GM23338 (cell line): ENCODE measurements around the gene AGBL4. TPM values are rescaled to one million over a fixed set of nuclear protein-coding genes. Genes with fewer than 3 reads are reported as not detected.

ENCODE experiments used
- ATAC-seq: fragments of 200-7000 bp; cut with Tn5 transposase; 3 replicates; pipeline ENCODE4 v1.9.1; 2020
- DNase-seq: peaks from one replicate; pipeline ENCODE4 v3.0.0-alpha.2; 2015; ENCODE audit warnings: low spot score
- H2AFZ ChIP-seq: fragments of 200-600 bp; sonication (generic); 2 replicates; pipeline ENCODE4 v1.8.0; 2016; ENCODE audit warnings: antibody characterized with exemption, mild to moderate bottlenecking, moderate library complexity
- H3F3A ChIP-seq: fragments of 200-600 bp; sonication (generic); replicated peaks from 2 replicates; pipeline ENCODE4 v1.8.0; 2017; ENCODE audit warnings: antibody characterized with exemption, mixed run types, low read depth
- H3K27ac ChIP-seq: fragments of 200-600 bp; sonication (generic); 2 replicates; pipeline ENCODE4 v1.6.1; 2016; ENCODE audit warnings: low read depth
- H3K27me3 ChIP-seq: fragments of 200-600 bp; sonication (generic); 2 replicates; pipeline ENCODE4 v1.8.0; 2016; ENCODE audit warnings: mild to moderate bottlenecking, mixed run types, moderate library complexity; ENCODE audit not compliant: insufficient read depth
- H3K36me3 ChIP-seq: fragments of 200-600 bp; sonication (generic); 2 replicates; pipeline ENCODE4 v1.8.0; 2016; ENCODE audit warnings: mild to moderate bottlenecking; ENCODE audit not compliant: insufficient read depth
- H3K4me1 ChIP-seq: fragments of 200-600 bp; sonication (generic); 2 replicates; pipeline ENCODE4 v1.8.0; 2016; ENCODE audit warnings: mild to moderate bottlenecking, moderate library complexity; ENCODE audit not compliant: insufficient read depth
- H3K4me2 ChIP-seq: fragments of 200-600 bp; sonication (generic); 2 replicates; pipeline ENCODE4 v1.7.1; 2017; ENCODE audit warnings: mixed run types
- H3K4me3 ChIP-seq: fragments of 200-600 bp; sonication (generic); 2 replicates; pipeline ENCODE4 v1.6.1; 2016; ENCODE audit warnings: mixed run types
- H3K79me2 ChIP-seq: fragments of 200-600 bp; sonication (generic); replicated peaks from 2 replicates; pipeline ENCODE4 v1.8.0; 2017; ENCODE audit warnings: mild to moderate bottlenecking; ENCODE audit not compliant: insufficient read depth
- H3K9me2 ChIP-seq: fragments of 200-600 bp; sonication (generic); 2 replicates; pipeline ENCODE4 v1.8.0; 2017; ENCODE audit not compliant: insufficient read depth
- H4K20me1 ChIP-seq: fragments of 200-600 bp; sonication (generic); replicated peaks from 2 replicates; pipeline ENCODE4 v1.8.0; 2017; ENCODE audit warnings: mild to moderate bottlenecking; ENCODE audit not compliant: insufficient read depth
- H3K27ac Mint-ChIP-seq: 2 replicates; pipeline ENCODE4 v1.8.0; 2020; ENCODE audit warnings: inconsistent platforms, mild to moderate bottlenecking, moderate library complexity, mixed read lengths
- H3K27me3 Mint-ChIP-seq: 3 replicates; pipeline ENCODE4 v1.8.0; 2022; ENCODE audit warnings: low read depth, mild to moderate bottlenecking, moderate library complexity, mixed read lengths, inconsistent platforms; ENCODE audit not compliant: insufficient read depth, poor library complexity
- H3K36me3 Mint-ChIP-seq: 3 replicates; pipeline ENCODE4 v1.8.0; 2021; ENCODE audit warnings: low read depth, mild to moderate bottlenecking, inconsistent platforms, moderate library complexity, mixed read lengths
- H3K4me1 Mint-ChIP-seq: 3 replicates; pipeline ENCODE4 v1.8.0; 2020; ENCODE audit warnings: mild to moderate bottlenecking, inconsistent platforms, mixed read lengths
- H3K4me3 Mint-ChIP-seq: 3 replicates; pipeline ENCODE4 v1.8.0; 2021; ENCODE audit warnings: moderate library complexity, mild to moderate bottlenecking, inconsistent platforms, mixed read lengths
- H3K9me3 Mint-ChIP-seq: 3 replicates; pipeline ENCODE4 v1.8.0; 2020; ENCODE audit warnings: moderate library complexity, mild to moderate bottlenecking, inconsistent platforms, mixed read lengths
- CREB1 ChIP-seq: fragments of 250-450 bp; sonication (Bioruptor Pico); IDR thresholded peaks from 2 replicates; pipeline ENCODE4 v1.5.0; 2020; ENCODE audit warnings: low read depth, mild to moderate bottlenecking, moderate library complexity
- CTCF ChIP-seq, 2 experiments: fragments of 200-600 bp in 1 of 2; sonication (generic) in 1 of 2; conservative IDR thresholded peaks; 2 replicates each; pipeline versions ENCODE4 v1.5.1 to v1.6.1; 2016 to 2017; ENCODE audit warnings: antibody characterized with exemption in 2 of 2, low read depth in 2 of 2, mild to moderate bottlenecking in 2 of 2, moderate library complexity in 1 of 2
- ETS1 ChIP-seq: IDR thresholded peaks from 2 replicates; pipeline ENCODE4 v1.6.1; 2016; ENCODE audit warnings: antibody characterized with exemption
- EZH2 ChIP-seq: fragments of 200-600 bp; sonication (generic); IDR thresholded peaks from one replicate; pipeline ENCODE4 v1.8.0; 2017; ENCODE audit warnings: antibody characterized with exemption, mild to moderate bottlenecking, low read depth; ENCODE audit not compliant: unreplicated experiment
- EZH2phosphoT487 ChIP-seq: fragments of 200-600 bp; sonication (generic); IDR thresholded peaks from one replicate; pipeline ENCODE4 v1.8.1; 2018; ENCODE audit warnings: antibody characterized with exemption; ENCODE audit not compliant: unreplicated experiment
- JUNB ChIP-seq: IDR thresholded peaks from one replicate; pipeline ENCODE4 v1.6.1; 2016; ENCODE audit warnings: antibody characterized with exemption; ENCODE audit not compliant: unreplicated experiment
- POLR2AphosphoS5 ChIP-seq: IDR thresholded peaks from 2 replicates; pipeline ENCODE4 v1.6.1; 2016; ENCODE audit warnings: antibody characterized with exemption, low read depth
- STAT1 ChIP-seq: IDR thresholded peaks from one replicate; pipeline ENCODE4 v1.6.1; 2016; ENCODE audit warnings: antibody characterized with exemption; ENCODE audit not compliant: unreplicated experiment
- ZNF114 ChIP-seq: fragments of 250-450 bp; sonication (Bioruptor Pico); IDR thresholded peaks from 2 replicates; pipeline ENCODE4 v1.5.0; 2020; ENCODE audit warnings: mild to moderate bottlenecking, moderate library complexity
- ZNF331 ChIP-seq: fragments of 250-450 bp; sonication (Bioruptor Pico); IDR thresholded peaks from 2 replicates; pipeline ENCODE4 v1.5.0; 2020; ENCODE audit warnings: low read depth, mild to moderate bottlenecking, moderate library complexity
- ZNF462 ChIP-seq: fragments of 250-450 bp; sonication (Bioruptor Pico); IDR thresholded peaks from 2 replicates; pipeline ENCODE4 v1.5.0; 2020; ENCODE audit warnings: mild to moderate bottlenecking, moderate library complexity
- polyA plus RNA-seq: library from polyadenylated mRNA; unstranded; fragments of >200 nt; fragmentation: Nextera tagmentation; extraction: Ambion mirVana; gene quantifications from 2 replicates; pipeline ENCODE4 v1.2.1, GENCODE V29; 2016
- total RNA-seq: library from RNA; depleted of rRNA; stranded (reverse); fragments of >200 nt; shearing (Covaris generic); gene quantifications from 2 replicates; pipeline ENCODE4 v1.2.3, GENCODE V29; 2014

Gene AGBL4
- total and polyA plus RNA-seq, 2 experiments from 2014 or later: 0.91 to 1.5 TPM

GRCh38 chr1:50048791-50049190 lies 25.0 kb upstream of the AGBL4 start:
- DNase-seq: peak; percentile 55
- Histone ChIP-seq H2AFZ (peak overlapping the region; percentile 98), H3F3A (no peaks in the 10 kb centered on the region), H3K27ac (no peak overlapping the region), H3K9me2 (no peaks in the 10 kb centered on the region), H3K27me3 (peaks cover 34% of the 10 kb centered on the region), H3K4me2 (peak overlapping the region; percentile 82), H3K36me3 (no peaks in the 10 kb centered on the region), H3K4me3 (peak overlapping the region; percentile 56), H3K4me1 (peaks cover 8% of the 10 kb centered on the region), H4K20me1 (no peaks in the 10 kb centered on the region), H3K79me2 (no peaks in the 10 kb centered on the region)
- Mint-ChIP-seq H3K36me3 (no peaks in the 10 kb centered on the region), H3K27me3 (peaks cover 20% of the 10 kb centered on the region), H3K4me1 (peaks cover 7% of the 10 kb centered on the region; the same call in 2 of the 3 replicates), H3K9me3 (no peaks in the 10 kb centered on the region), H3K27ac (no peak overlapping the region), H3K4me3 (peak overlapping the region; percentile 65)
- peak; percentile 19 for ATAC-seq
- TF ChIP-seq EZH2 (peak; percentile 34), ZNF114 (CRISPR knock-in tag) (no peak), STAT1 (no peak), JUNB (no peak)

- H3K9me3 Mint-ChIP-seq: no peaks in the 10 kb centered on the region
- peak; percentile 86 for DNase-seq
- H3K36me3 ChIP-seq: no peaks in the 10 kb centered on the region
- no peak overlapping the region for H3K27ac ChIP-seq
- H3K27me3 ChIP-seq: peaks cover 34% of the 10 kb centered on the region
- no peak overlapping the region for H3K27ac Mint-ChIP-seq
- H3K79me2 ChIP-seq: no peaks in the 10 kb centered on the region
- peak overlapping the region; percentile 65 for H3K4me3 Mint-ChIP-seq
- peak overlapping the region; percentile 82 for H3K4me2 ChIP-seq
- ATAC-seq: peak; percentile 96
- peaks cover 20% of the 10 kb centered on the region for H3K27me3 Mint-ChIP-seq
- H3K4me1 ChIP-seq: peaks cover 8% of the 10 kb centered on the region
- H3K4me1 Mint-ChIP-seq: peaks cover 7% of the 10 kb centered on the region; the same call in 2 of the 3 replicates
- H3K36me3 Mint-ChIP-seq: no peaks in the 10 kb centered on the region
- no peaks in the 10 kb centered on the region for H3F3A ChIP-seq
- no peaks in the 10 kb centered on the region for H4K20me1 ChIP-seq
- peak overlapping the region; percentile 98 for H2AFZ ChIP-seq
- H3K4me3 ChIP-seq: peak overlapping the region; percentile 56
- no peaks in the 10 kb centered on the region for H3K9me2 ChIP-seq
- TF ChIP-seq ZNF462 (CRISPR knock-in tag) (no peak), EZH2phosphoT487 (no peak), EZH2 (no peak), STAT1 (no peak), ZNF114 (CRISPR knock-in tag) (no peak), CTCF (conservative IDR thresholded peaks at IDR 0.05; ENCODE audit: low read depth in 2 of 2) (peak; percentile 77 to 81), JUNB (no peak), CREB1 (CRISPR knock-in tag) (0 out of 2 replicates have a peak, but pooled peaks have one; percentile 4), ZNF331 (CRISPR knock-in tag) (no peak), POLR2AphosphoS5 (0 out of 2 replicates have a peak, but pooled peaks have one; percentile 21), ETS1 (no peak)
Observed at GRCh38 chr1:50047916-50048694, 24.4 kb upstream of the AGBL4 start.
